HL-60 (cell line): ENCODE measurements around the gene MICALL2.

Experiments used
- GABPA ChIP-seq: IDR thresholded peaks from 2 replicates; pipeline ENCODE4 v1.6.1; 2012; ENCODE audit warnings: low read depth
- TF ChIP-seq, protein P1 (sequence below): IDR thresholded peaks from one replicate; pipeline ENCODE4 v1.5.1; 2011; ENCODE audit warnings: low read length, control low read depth, inconsistent platforms; ENCODE audit not compliant: insufficient read depth

DNA sequence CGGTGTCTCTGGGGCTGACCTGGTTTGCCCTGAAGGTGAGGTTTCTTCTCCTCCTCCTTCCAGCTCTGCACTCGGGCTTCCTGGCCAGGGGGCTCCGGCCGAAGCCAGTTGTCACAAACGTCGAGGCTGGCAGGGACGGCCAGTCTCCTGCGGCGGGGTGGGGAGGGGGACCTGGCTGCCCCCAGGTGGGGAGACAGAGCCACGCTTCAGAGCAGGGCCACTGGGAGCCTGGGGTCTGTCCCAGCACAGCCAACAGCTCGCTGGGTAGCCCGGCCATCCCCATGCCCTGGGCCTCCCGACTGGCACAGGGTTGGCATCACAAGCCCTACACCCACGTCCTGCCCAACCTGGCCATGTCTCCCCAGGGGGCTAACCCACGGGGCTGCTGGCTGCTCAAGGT is 20.4 kb downstream of the MICALL2 start:
- TF ChIP-seq, protein P1, sequence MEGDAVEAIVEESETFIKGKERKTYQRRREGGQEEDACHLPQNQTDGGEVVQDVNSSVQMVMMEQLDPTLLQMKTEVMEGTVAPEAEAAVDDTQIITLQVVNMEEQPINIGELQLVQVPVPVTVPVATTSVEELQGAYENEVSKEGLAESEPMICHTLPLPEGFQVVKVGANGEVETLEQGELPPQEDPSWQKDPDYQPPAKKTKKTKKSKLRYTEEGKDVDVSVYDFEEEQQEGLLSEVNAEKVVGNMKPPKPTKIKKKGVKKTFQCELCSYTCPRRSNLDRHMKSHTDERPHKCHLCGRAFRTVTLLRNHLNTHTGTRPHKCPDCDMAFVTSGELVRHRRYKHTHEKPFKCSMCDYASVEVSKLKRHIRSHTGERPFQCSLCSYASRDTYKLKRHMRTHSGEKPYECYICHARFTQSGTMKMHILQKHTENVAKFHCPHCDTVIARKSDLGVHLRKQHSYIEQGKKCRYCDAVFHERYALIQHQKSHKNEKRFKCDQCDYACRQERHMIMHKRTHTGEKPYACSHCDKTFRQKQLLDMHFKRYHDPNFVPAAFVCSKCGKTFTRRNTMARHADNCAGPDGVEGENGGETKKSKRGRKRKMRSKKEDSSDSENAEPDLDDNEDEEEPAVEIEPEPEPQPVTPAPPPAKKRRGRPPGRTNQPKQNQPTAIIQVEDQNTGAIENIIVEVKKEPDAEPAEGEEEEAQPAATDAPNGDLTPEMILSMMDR, result no peak
- TF ChIP-seq GABPA, result no peak
